OCI-LY1 (cell line): ENCODE results near the gene RNFT2.

ENCODE experiments used
- H2AFZ ChIP-seq: fragments of 200-600 bp; sonication (generic), shearing (Covaris generic); 2 replicates; pipeline ENCODE4 v1.6.0; 2014; ENCODE audit warnings: antibody characterized with exemption, mild to moderate bottlenecking, low read length
- H3F3A ChIP-seq: fragments of 200-600 bp; sonication (generic), shearing (Covaris generic); 2 replicates; pipeline ENCODE4 v1.6.0; 2014; ENCODE audit warnings: mild to moderate bottlenecking, antibody characterized with exemption, low read length, moderate library complexity; ENCODE audit not compliant: insufficient read depth
- H3K27ac ChIP-seq: fragments of 200-600 bp; sonication (generic); 2 replicates; pipeline ENCODE4 v1.5.1; 2014; ENCODE audit warnings: low read length, mixed run types, mild to moderate bottlenecking, low read depth; ENCODE audit not compliant: poor library complexity, severe bottlenecking
- H3K27me3 ChIP-seq: fragments of 200-600 bp; sonication (generic); 2 replicates; pipeline ENCODE4 v1.6.0; 2014; ENCODE audit warnings: antibody characterized with exemption, mild to moderate bottlenecking, low read length, moderate library complexity; ENCODE audit not compliant: insufficient read depth
- H3K36me3 ChIP-seq: fragments of 200-600 bp; sonication (generic); 2 replicates; pipeline ENCODE4 v1.6.1; 2014; ENCODE audit warnings: mild to moderate bottlenecking, antibody characterized with exemption, low read length, moderate library complexity, mixed read lengths; ENCODE audit not compliant: insufficient read depth
- H3K4me1 ChIP-seq: fragments of 200-600 bp; sonication (generic); 2 replicates; pipeline ENCODE4 v1.5.1; 2014; ENCODE audit warnings: mild to moderate bottlenecking, low read length, moderate library complexity; ENCODE audit not compliant: insufficient read depth, severe bottlenecking
- H3K4me2 ChIP-seq: fragments of 200-600 bp; sonication (generic), shearing (Covaris generic); 2 replicates; pipeline ENCODE4 v1.6.1; 2014; ENCODE audit warnings: low read length
- H3K4me3 ChIP-seq: fragments of 200-600 bp; sonication (generic); 2 replicates; pipeline ENCODE4 v1.5.1; 2014; ENCODE audit warnings: low read length, low read depth, mild to moderate bottlenecking, mixed read lengths; ENCODE audit not compliant: poor library complexity, severe bottlenecking
- H3K79me2 ChIP-seq: fragments of 200-600 bp; shearing (Covaris generic); 2 replicates; pipeline ENCODE4 v1.6.1; 2016; ENCODE audit warnings: mixed run types, low read length, mixed read lengths; ENCODE audit not compliant: insufficient read depth
- H3K9ac ChIP-seq: fragments of 200-600 bp; sonication (generic), shearing (Covaris generic); 2 replicates; pipeline ENCODE4 v1.6.1; 2014; ENCODE audit warnings: mild to moderate bottlenecking, low read length, mixed read lengths
- H3K9me2 ChIP-seq: fragments of 200-600 bp; sonication (generic), shearing (Covaris generic); 2 replicates; pipeline ENCODE4 v1.6.1; 2014; ENCODE audit warnings: low read depth, mild to moderate bottlenecking, low read length, mixed read lengths
- H3K9me3 ChIP-seq: fragments of 200-600 bp; shearing (Covaris generic); 2 replicates; pipeline ENCODE4 v1.6.1; 2014; ENCODE audit warnings: low read length, mixed read lengths
- H4K20me1 ChIP-seq: fragments of 200-600 bp; sonication (generic), shearing (Covaris generic); 2 replicates; pipeline ENCODE4 v1.6.0; 2016; ENCODE audit warnings: mild to moderate bottlenecking, low read length; ENCODE audit not compliant: insufficient read depth
- EZH2 ChIP-seq: fragments of 200-600 bp; sonication (generic), shearing (Covaris generic); IDR thresholded peaks from 2 replicates; pipeline ENCODE4 v1.8.0; 2017; ENCODE audit warnings: borderline replicate concordance, mixed run types, mild to moderate bottlenecking, antibody characterized with exemption, low read length, moderate library complexity, mixed read lengths
- TF ChIP-seq, protein P1 (sequence below): fragments of 200-600 bp; sonication (generic), shearing (Covaris generic); IDR thresholded peaks from 2 replicates; pipeline ENCODE4 v1.5.1; 2017; ENCODE audit warnings: mild to moderate bottlenecking, antibody characterized with exemption, low read length, moderate library complexity, mixed read lengths

RNFT2 gene

DNA sequence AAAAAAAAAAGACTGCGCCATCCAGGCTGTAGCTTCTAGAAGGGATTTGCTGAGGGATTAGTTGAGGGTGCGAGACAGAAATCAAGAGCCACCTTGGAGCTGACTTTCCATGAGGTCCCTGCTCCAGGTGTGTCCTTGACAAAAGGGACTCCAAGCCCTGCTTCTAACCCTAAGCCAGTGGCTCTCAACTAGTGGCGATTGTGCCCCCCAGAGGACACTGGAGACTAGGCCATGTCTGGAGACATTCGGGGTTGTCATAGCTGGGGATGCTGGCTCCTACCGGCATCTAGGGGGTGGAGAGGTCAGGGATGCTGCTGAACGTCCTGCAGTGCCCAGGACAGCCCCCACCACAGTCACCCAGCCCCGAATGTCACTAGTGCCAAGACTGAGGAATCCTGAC, 40.8 kb upstream of the RNFT2 start:
- no peaks in the 10 kb centered on the region for H3K9me2 ChIP-seq
- peaks cover 31% of the 10 kb centered on the region for H3K4me1 ChIP-seq
- H3F3A ChIP-seq = no peaks in the 10 kb centered on the region
- no peaks in the 10 kb centered on the region for H4K20me1 ChIP-seq
- no peak overlapping the region for H3K9ac ChIP-seq
- H3K4me3 ChIP-seq = no peak overlapping the region
- no peaks in the 10 kb centered on the region for H3K79me2 ChIP-seq
- no peaks in the 10 kb centered on the region for H3K9me3 ChIP-seq
- H3K27ac ChIP-seq = no peak overlapping the region
- H2AFZ ChIP-seq = no peak overlapping the region
- H3K27me3 ChIP-seq = 0 out of 2 replicates have a peak, but pooled peaks cover 4% of the 10 kb centered on the region
- no peak for TF ChIP-seq EZH2
- TF ChIP-seq, protein P1, sequence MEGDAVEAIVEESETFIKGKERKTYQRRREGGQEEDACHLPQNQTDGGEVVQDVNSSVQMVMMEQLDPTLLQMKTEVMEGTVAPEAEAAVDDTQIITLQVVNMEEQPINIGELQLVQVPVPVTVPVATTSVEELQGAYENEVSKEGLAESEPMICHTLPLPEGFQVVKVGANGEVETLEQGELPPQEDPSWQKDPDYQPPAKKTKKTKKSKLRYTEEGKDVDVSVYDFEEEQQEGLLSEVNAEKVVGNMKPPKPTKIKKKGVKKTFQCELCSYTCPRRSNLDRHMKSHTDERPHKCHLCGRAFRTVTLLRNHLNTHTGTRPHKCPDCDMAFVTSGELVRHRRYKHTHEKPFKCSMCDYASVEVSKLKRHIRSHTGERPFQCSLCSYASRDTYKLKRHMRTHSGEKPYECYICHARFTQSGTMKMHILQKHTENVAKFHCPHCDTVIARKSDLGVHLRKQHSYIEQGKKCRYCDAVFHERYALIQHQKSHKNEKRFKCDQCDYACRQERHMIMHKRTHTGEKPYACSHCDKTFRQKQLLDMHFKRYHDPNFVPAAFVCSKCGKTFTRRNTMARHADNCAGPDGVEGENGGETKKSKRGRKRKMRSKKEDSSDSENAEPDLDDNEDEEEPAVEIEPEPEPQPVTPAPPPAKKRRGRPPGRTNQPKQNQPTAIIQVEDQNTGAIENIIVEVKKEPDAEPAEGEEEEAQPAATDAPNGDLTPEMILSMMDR = peak; percentile 48
- H3K4me2 ChIP-seq = no peak overlapping the region
- no peaks in the 10 kb centered on the region for H3K36me3 ChIP-seq

DNA sequence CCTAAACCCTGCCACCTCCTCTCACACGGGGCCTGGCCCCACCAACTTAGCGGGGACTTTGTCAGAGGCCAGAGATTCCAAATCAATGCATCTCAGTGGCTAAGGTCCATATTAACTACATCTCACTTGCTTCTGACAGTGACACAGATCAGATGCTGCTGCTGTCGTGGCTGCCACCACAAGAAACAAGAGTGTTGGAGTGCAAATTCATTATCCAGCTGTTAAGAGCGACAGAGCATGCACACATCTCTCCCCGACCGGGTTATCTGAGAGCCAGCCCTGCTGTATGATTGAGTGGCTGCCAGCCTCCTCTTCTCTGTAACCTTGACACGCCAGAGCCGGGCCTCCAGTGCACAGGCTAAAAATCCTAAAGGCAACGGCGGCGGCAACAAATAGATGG, 40.4 kb upstream of the RNFT2 start:
- Histone ChIP-seq H3K27me3 (0 out of 2 replicates have a peak, but pooled peaks cover 4% of the 10 kb centered on the region), H3K36me3 (no peaks in the 10 kb centered on the region), H3K79me2 (no peaks in the 10 kb centered on the region), H2AFZ (no peak overlapping the region), H3K4me1 (peaks cover 30% of the 10 kb centered on the region), H3K4me3 (no peak overlapping the region), H4K20me1 (no peaks in the 10 kb centered on the region), H3K9me2 (no peaks in the 10 kb centered on the region), H3F3A (no peaks in the 10 kb centered on the region), H3K9me3 (no peaks in the 10 kb centered on the region), H3K4me2 (no peak overlapping the region), H3K27ac (no peak overlapping the region), H3K9ac (no peak overlapping the region)
- TF ChIP-seq, protein P1 = no peak
- TF ChIP-seq EZH2 = no peak

DNA sequence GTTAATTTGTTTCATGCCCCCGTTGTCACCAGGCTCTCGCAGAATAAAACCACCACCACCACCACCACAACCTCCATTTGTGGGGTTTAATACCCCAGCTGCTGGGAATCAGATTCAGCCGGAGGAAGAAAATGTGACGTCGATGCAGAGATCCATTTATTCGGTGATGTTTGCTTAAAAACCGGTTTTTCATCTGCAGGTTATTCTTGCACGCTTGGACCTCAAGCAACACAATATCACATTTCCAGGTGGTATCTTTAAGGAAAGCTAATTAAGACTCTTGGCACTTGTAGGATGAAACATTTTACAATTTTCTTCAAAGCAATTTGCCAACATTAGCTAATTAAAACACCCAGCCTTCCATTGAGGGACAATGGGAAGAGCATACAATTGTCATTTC, 40.0 kb upstream of the RNFT2 start:
- no peaks in the 10 kb centered on the region for H3K9me2 ChIP-seq
- no peaks in the 10 kb centered on the region for H3K36me3 ChIP-seq
- H3K79me2 ChIP-seq = no peaks in the 10 kb centered on the region
- H3K9ac ChIP-seq = no peak overlapping the region
- H2AFZ ChIP-seq = no peak overlapping the region
- 0 out of 2 replicates have a peak, but pooled peaks cover 4% of the 10 kb centered on the region for H3K27me3 ChIP-seq
- no peaks in the 10 kb centered on the region for H4K20me1 ChIP-seq
- no peaks in the 10 kb centered on the region for H3F3A ChIP-seq
- H3K4me2 ChIP-seq = no peak overlapping the region
- no peak overlapping the region for H3K4me3 ChIP-seq
- no peaks in the 10 kb centered on the region for H3K9me3 ChIP-seq
- no peak for TF ChIP-seq EZH2
- TF ChIP-seq, protein P1 = no peak
- peaks cover 26% of the 10 kb centered on the region for H3K4me1 ChIP-seq
- H3K27ac ChIP-seq = no peak overlapping the region
